ENCODE measurements around the gene CHRM1.
"Not testable (repeated sequence)": the region's sequence is repeated elsewhere in the genome, so short reads cannot be mapped to it uniquely, and the experiment has no call there.

The CHRM1 gene

DNA sequence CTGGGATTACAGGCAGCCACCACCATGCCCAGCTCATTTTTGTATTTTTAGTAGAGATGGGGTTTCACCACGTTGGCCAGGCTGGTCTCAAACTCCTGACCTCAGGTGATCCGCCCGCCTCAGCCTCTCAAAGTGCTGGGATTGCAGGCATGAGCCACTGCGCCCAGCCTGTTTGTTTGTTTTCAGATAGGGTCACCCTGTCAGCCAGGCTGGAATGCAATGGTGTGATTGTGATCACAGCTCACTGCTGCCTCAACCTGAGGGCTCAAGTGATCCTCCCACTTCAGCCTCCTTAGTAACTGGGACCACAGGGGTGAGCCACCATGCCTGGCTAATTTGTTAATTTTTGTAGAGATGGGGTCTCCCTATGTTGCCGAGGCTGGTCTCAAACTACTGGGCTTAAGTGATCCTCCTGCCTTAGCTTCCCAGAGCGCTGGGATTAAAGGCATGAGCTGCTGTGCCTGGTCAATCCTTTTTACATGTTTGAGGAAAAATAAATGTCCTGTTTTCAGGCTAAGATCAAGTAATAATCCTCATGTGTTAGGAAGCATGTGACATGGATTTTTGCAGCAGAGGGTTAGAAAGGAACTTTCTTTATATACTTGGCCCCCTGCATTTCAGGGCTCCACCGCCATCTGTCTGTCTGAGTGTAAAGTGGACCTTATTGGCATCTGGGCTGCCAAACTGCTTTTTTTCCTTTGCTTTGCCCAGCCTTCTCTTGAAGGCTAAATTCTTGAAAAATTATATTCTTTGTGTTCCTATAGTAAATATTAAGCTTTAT lies 45.3 kb downstream of the CHRM1 start:
- no peak for DNase-seq (ENCODE audit: low read depth in 2 of 2)

DNA sequence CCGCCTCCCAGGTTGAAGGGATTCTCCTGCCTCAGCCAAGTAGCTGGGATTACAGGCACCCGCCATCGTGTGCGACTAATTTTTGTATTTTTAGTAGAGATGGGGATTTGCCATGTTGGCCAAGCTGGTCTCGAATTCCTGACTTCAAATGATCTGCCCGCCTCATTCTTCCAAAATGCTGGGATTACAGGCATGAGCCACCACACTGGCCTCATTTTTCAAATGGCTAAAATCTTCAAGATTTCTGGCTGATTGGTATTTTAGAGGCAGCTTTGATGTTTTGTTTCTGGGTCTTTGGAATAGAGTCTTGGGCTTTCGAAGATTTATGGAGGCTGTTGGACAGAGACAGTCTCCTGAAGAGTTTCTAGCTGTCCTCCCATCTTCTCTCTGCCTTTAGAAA lies 46.3 kb downstream of the CHRM1 start:
- no peak for DNase-seq (ENCODE audit: low read depth in 2 of 2)

DNA sequence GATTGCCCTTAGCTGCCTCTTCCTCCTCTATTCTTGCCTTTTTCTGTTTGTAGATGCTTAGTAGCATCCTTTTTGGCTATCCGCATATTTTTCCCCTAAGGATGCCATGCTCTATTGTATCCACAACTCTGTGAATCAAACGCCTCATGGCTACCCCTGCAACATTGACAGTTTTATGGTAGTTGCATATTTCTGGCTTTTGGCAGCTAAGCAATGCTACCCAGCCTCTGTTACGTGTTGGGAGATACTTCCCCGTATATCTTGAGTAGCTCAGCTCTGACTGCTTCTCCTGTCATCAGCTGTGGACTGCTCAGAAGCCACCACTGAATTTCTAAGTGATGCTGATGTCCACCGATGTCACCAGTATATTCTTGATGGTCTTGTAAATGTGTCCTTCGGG lies 55.5 kb downstream of the CHRM1 start:
- DNase-seq (ENCODE audit: low read depth in 2 of 2), result no peak

DNA sequence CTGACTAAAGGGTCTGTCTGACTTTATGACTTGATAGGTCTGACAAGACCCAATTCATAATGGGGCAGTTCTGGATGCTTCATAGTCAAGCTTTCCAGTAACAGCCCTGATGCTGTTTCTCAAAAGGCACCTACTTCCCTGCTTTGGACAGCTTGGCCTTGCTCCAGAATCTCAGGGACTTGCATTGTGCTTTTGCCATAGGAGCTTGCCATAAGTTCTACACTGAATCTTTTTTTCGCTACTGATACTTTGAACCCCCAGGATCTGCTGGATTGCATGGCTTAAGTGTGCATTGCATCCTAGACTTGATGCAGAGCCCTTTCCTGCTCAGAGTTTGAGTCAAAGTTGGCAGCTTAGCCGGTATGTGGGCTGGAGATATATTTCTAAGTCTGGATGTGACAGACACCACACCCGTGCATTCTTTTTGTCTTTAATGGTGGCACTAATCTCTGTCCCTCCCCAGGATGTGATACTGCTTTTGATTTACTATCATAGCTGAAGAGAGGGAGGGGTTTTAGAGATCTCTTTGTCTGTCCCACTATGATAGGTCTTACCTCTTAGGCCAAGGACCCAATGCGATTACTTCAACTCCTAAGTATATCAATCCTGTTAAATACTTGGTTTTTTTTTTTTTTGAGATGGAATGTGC lies 57.4 kb downstream of the CHRM1 start:
- DNase-seq (ENCODE audit: low read depth in 2 of 2), result no peak

DNA sequence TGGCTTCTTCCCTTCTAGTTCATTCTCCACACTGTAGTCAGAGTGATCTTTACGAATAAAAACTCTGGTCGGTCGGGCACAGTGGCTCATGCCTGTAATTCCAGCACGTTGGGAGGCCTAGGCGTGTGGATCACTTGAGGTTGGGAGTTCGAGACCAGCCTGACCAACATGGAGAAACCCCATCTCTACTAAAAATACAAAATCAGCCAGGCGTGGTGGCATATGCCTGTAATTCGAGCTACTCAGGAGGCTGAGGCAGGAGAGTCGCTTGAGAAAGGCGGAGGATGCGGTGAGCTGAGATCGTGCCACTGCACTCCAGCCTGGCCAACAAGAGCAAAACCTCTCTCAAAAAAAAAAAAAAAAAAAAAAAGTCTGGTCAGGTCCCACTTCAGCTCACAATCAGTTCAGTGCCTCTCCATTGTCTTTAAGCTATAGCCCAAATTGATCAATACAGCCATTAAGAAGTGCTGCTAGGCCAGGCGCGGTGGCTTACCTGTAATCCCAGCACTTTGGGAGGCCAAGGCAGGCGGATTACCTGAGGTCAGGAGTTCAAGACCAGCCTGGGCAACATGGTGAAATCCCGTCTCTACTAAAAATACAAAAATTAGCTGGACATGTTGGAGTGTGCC lies 59.5 kb downstream of the CHRM1 start:
- not testable (repeated sequence) for DNase-seq (ENCODE audit: low read depth in 2 of 2)

DNA sequence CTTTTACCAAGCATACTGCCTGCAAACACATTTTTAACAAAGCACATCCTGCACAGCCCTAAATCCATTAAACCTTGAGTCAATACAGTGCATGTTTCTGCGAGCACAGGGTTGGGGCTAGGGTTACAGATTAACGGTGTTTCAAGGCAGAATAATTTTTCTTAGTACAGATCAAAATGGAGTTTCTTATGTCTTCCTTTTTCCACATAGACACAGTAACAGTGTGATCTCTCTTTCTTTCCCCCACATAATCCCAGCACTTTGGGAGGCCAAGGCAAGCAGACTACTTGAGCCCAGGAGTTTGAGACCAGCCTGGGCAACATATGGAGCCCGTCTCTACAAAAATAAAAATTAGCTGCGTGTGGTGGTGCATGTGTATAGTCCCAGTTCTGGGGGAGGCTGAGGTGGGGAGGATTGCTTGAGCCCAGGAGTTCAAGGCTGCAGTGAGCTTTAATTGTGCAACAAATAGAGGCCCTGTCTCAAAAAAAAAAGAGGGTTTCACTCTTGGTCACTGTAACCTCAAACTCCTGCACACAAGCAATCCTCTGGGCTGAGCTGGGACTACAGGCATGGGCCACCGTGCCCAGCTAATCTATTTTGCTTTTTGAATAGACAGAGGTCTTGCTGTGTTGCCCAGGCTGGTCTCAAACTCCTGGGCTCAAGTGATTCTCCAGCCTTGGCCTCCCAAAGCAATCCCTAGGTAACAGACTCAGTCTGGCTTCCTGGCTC lies 60.2 kb downstream of the CHRM1 start:
- no peak for DNase-seq (ENCODE audit: low read depth in 2 of 2)

DNA sequence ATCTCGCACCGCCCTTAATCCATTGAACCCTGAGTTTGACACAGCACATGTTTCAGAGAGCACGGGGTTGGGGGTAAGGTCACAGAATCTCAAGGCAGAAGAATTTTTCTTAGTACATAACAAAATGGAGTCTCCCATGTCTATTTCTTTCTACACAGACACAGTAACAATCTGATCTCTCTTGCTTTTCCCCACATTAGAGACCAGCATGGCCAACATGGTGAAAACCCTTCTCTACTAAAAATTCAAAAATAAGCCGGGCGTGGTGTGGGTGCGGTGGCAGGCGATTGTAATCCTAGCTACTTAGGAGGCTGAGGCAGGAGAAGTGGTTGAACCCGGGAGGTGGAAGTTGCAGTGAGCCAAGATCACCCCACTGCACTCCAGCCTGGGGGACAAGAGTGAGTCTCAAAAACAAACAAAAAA lies 61.9 kb downstream of the CHRM1 start:
- DNase-seq (ENCODE audit: low read depth in 2 of 2), result not testable (repeated sequence)

Data from stimulated activated CD4-positive, alpha-beta T cell treated with anti-CD3 and anti-CD28 coated beads, Interleukin-12 subunit alpha, Interleukin-12 subunit beta, amount 100 ng/mL, for 24 hours (primary cell).